HEK293 (cell line): ENCODE measurements around the gene GLB1L.

Source experiments
- CTCF ChIA-PET: fragments of 350-600 bp; formaldehyde crosslinking; extraction: SDS; loops from one replicate; lab custom pipeline; 2021; ENCODE audit warnings: antibody characterized with exemption; lab: Yijun Ruan, JAX
- POLR2A ChIA-PET: fragments of 300-600 bp; formaldehyde crosslinking; extraction: SDS; loops from one replicate; lab custom pipeline; 2020; ENCODE audit warnings: antibody characterized with exemption, inconsistent platforms; lab: Yijun Ruan, JAX
- H3K27ac ChIP-seq: fragments of 200-500 bp; sonication (Bioruptor generic); 2 replicates; pipeline ENCODE4 v1.5.1; 2014; ENCODE audit warnings: low read depth, low read length, control low read depth, inconsistent platforms; ENCODE audit errors: extremely low read depth
- H3K36me3 ChIP-seq, 2 experiments: fragments of 200-500 bp in 1 of 2; sonication (Bioruptor generic) in 1 of 2; 1 replicate in 1 of 2; 2 replicates in 1 of 2; pipeline ENCODE4 v1.5.1; 2014 to 2017; ENCODE audit warnings: inconsistent platforms in 2 of 2, low read length in 2 of 2; ENCODE audit not compliant: control insufficient read depth in 2 of 2, insufficient read depth in 1 of 2
- H3K4me1 ChIP-seq: fragments of 200-500 bp; sonication (Bioruptor generic); 2 replicates; pipeline ENCODE4 v1.5.1; 2014; ENCODE audit warnings: mild to moderate bottlenecking, low read length, inconsistent platforms; ENCODE audit not compliant: control insufficient read depth, insufficient read depth
- H3K4me3 ChIP-seq: 2 replicates; pipeline ENCODE4 v1.5.1; 2011; ENCODE audit warnings: low read depth, mild to moderate bottlenecking, control low read depth, low read length, moderate library complexity
- H3K9me3 ChIP-seq: fragments of 200-500 bp; sonication (Bioruptor generic); 2 replicates; pipeline ENCODE4 v1.5.1; 2014; ENCODE audit warnings: low read depth, low read length, inconsistent platforms; ENCODE audit not compliant: control insufficient read depth, insufficient read depth
- FEZF1 ChIP-seq: fragments of 450-650 bp; formaldehyde crosslinking; IDR thresholded peaks from 2 replicates; pipeline ENCODE4 v1.5.1; 2016; ENCODE audit warnings: missing biosample characterization, missing genetic modification characterization
- KLF1 ChIP-seq: fragments of 450-650 bp; formaldehyde crosslinking; IDR thresholded peaks from 2 replicates; pipeline ENCODE4 v1.5.1; 2016; ENCODE audit warnings: missing biosample characterization, missing genetic modification characterization
- KLF10 ChIP-seq: fragments of 450-650 bp; IDR thresholded peaks from 2 replicates; pipeline ENCODE4 v1.5.1; 2018; ENCODE audit warnings: missing biosample characterization, mild to moderate bottlenecking, missing genetic modification characterization
- PRDM10 ChIP-seq: fragments of 450-650 bp; formaldehyde crosslinking; IDR thresholded peaks from 2 replicates; pipeline ENCODE4 v1.5.1; 2016; ENCODE audit warnings: missing biosample characterization, missing genetic modification characterization
- ZNF138 ChIP-seq: fragments of 450-650 bp; formaldehyde crosslinking; IDR thresholded peaks from 2 replicates; pipeline ENCODE4 v1.5.1; 2016; ENCODE audit warnings: missing biosample characterization, missing genetic modification characterization, borderline replicate concordance
- ZNF148 ChIP-seq: fragments of 450-650 bp; formaldehyde crosslinking; IDR thresholded peaks from 2 replicates; pipeline ENCODE4 v1.5.0; 2017; ENCODE audit warnings: missing biosample characterization, missing genetic modification characterization, borderline replicate concordance
- ZNF2 ChIP-seq: fragments of 450-650 bp; formaldehyde crosslinking; IDR thresholded peaks from 2 replicates; pipeline ENCODE4 v1.5.1; 2016; ENCODE audit warnings: missing biosample characterization, missing genetic modification characterization
- ZNF266 ChIP-seq: fragments of 450-650 bp; formaldehyde crosslinking; IDR thresholded peaks from 2 replicates; pipeline ENCODE4 v1.5.1; 2016; ENCODE audit warnings: missing biosample characterization, missing genetic modification characterization, low read depth
- ZNF394 ChIP-seq: fragments of 450-650 bp; formaldehyde crosslinking; IDR thresholded peaks from 2 replicates; pipeline ENCODE4 v1.5.1; 2016; ENCODE audit warnings: missing biosample characterization, missing genetic modification characterization, mild to moderate bottlenecking, moderate library complexity, borderline replicate concordance
- ZNF518A ChIP-seq: fragments of 450-650 bp; formaldehyde crosslinking; conservative IDR thresholded peaks from 2 replicates; pipeline ENCODE4 v1.5.1; 2016; ENCODE audit warnings: low read depth, missing biosample characterization, missing genetic modification characterization
- ZNF529 ChIP-seq: fragments of 450-650 bp; formaldehyde crosslinking; IDR thresholded peaks from 2 replicates; pipeline ENCODE4 v1.5.1; 2017; ENCODE audit warnings: missing genetic modification characterization, missing biosample characterization; ENCODE audit not compliant: insufficient replicate concordance
- ZNF585B ChIP-seq: fragments of 450-650 bp; formaldehyde crosslinking; IDR thresholded peaks from 2 replicates; pipeline ENCODE4 v1.5.1; 2016; ENCODE audit warnings: missing biosample characterization, missing genetic modification characterization
- ZNF610 ChIP-seq: fragments of 450-650 bp; formaldehyde crosslinking; IDR thresholded peaks from 2 replicates; pipeline ENCODE4 v1.5.1; 2016; ENCODE audit warnings: missing biosample characterization, missing genetic modification characterization, borderline replicate concordance
- ZNF626 ChIP-seq: fragments of 450-650 bp; sonication (Bioruptor Pico); formaldehyde crosslinking; IDR thresholded peaks from 2 replicates; pipeline ENCODE4 v1.5.1; 2018; ENCODE audit warnings: missing biosample characterization, missing genetic modification characterization, inconsistent platforms
- ZNF670 ChIP-seq: fragments of 450-650 bp; formaldehyde crosslinking; IDR thresholded peaks from 2 replicates; pipeline ENCODE4 v1.5.1; 2016; ENCODE audit warnings: missing biosample characterization, missing genetic modification characterization, low read depth
- ZNF777 ChIP-seq: fragments of 450-650 bp; formaldehyde crosslinking; IDR thresholded peaks from 2 replicates; pipeline ENCODE4 v1.5.1; 2017; ENCODE audit warnings: missing biosample characterization, missing genetic modification characterization, borderline replicate concordance
- ZNF792 ChIP-seq: fragments of 450-650 bp; formaldehyde crosslinking; IDR thresholded peaks from 2 replicates; pipeline ENCODE4 v1.5.1; 2016; ENCODE audit warnings: missing biosample characterization, missing genetic modification characterization

GLB1L gene

GRCh38 chr2:219293736-219294231, 48.5 kb upstream of the GLB1L start (continued):
- no peak for TF ChIP-seq PRDM10 (tag by site-specific recombination)

- H3K4me1 ChIP-seq = no peaks in the 10 kb centered on the region; the same call in 1 of the 2 replicates
- ChIA-PET POLR2A (interaction anchor here (2.5 kb wide), 1 partner anchor 14 kb away, joined by 9 read pairs; the partner anchor contains the start of gene DNAJB2), CTCF (interaction anchor here (0.6 to 11.6 kb wide), 10 partner anchors 13 to 312 kb away, joined by 3 to 297 read pairs (median 5); partner anchors contain the start of genes DNAJB2, GLB1L, NHEJ1 and STK16)
- no peak overlapping the region for H3K27ac ChIP-seq
- no peaks in the 10 kb centered on the region for H3K9me3 ChIP-seq
- TF ChIP-seq ZNF529 (tag by site-specific recombination) (no peak), ZNF585B (tag by site-specific recombination) (no peak), ZNF138 (tag by site-specific recombination) (no peak), ZNF266 (no peak), ZNF777 (no peak), KLF1 (no peak), ZNF610 (tag by site-specific recombination) (no peak), KLF10 (tag by site-specific recombination) (no peak), ZNF394 (no peak), PRDM10 (tag by site-specific recombination) (no peak), ZNF792 (tag by site-specific recombination) (no peak), ZNF670 (tag by site-specific recombination) (no peak), ZNF148 (no peak), ZNF2 (tag by site-specific recombination) (no peak), FEZF1 (no peak), ZNF518A (tag by site-specific recombination) (no peak), ZNF626 (tag by site-specific recombination) (no peak)
- H3K4me3 ChIP-seq = no peak overlapping the region
- H3K36me3 ChIP-seq = no peaks in the 10 kb centered on the region
Measured at GRCh38 chr2:219292616-219293015, 47.4 kb upstream of the GLB1L start.
